OCI-LY3 (cell line): ENCODE measurements around the gene E2F3.

Experiments used
- CTCF ChIP-seq: fragments of 200-600, 300-600 bp; sonication (generic); IDR thresholded peaks from 2 replicates; pipeline ENCODE4 v1.5.1; 2014; ENCODE audit warnings: antibody characterized with exemption, low read length, low read depth
- EZH2phosphoT487 ChIP-seq: fragments of 200-600 bp; shearing (Covaris generic); IDR thresholded peaks from 2 replicates; pipeline ENCODE4 v1.6.1; 2018; ENCODE audit warnings: antibody characterized with exemption, mixed run types, low read depth

- TF ChIP-seq CTCF (no peak), EZH2phosphoT487 (no peak)
These were observed 95.7 kb downstream of the E2F3 start for GRCh38 chr6:20497216-20498040.
